Keratinocyte (primary cell): ENCODE measurements around the gene MOK. TPM values are rescaled to one million over a fixed set of nuclear protein-coding genes. Genes with fewer than 3 reads are reported as not detected.

ENCODE experiments used
- DNase-seq: peaks from one replicate; pipeline ENCODE4 v3.0.0-alpha.2; 2011; ENCODE audit warnings: low read depth, missing footprints, low spot score
- FAIRE-seq: peaks from 2 replicates; lab custom pipeline; 2011; peaks lifted over from hg19 to GRCh38; lab: Jason Lieb, UNC
- H2AFZ ChIP-seq: 2 replicates; pipeline ENCODE4 v1.6.0; 2012; ENCODE audit warnings: low read length, control low read depth, inconsistent platforms; ENCODE audit not compliant: control insufficient read depth
- H3K27ac ChIP-seq: 2 replicates; pipeline ENCODE4 v1.5.1; 2011; ENCODE audit warnings: low read length; ENCODE audit not compliant: control insufficient read depth, insufficient read depth
- H3K27me3 ChIP-seq: 3 replicates; pipeline ENCODE4 v1.6.0; 2011; ENCODE audit warnings: low read length; ENCODE audit not compliant: control insufficient read depth, insufficient read depth; ENCODE audit errors: extremely low read depth
- H3K36me3 ChIP-seq, 2 experiments: 2 replicates in 1 of 2; 3 replicates in 1 of 2; pipeline ENCODE4 v1.5.1; 2011; ENCODE audit warnings: low read length in 2 of 2, mild to moderate bottlenecking in 1 of 2; ENCODE audit not compliant: control insufficient read depth in 2 of 2, insufficient read depth in 2 of 2; ENCODE audit errors: extremely low read depth in 1 of 2
- H3K4me1 ChIP-seq: 3 replicates; pipeline ENCODE4 v1.5.1; 2011; ENCODE audit warnings: low read length; ENCODE audit not compliant: control insufficient read depth, insufficient read depth; ENCODE audit errors: extremely low read depth
- H3K4me2 ChIP-seq: 3 replicates; pipeline ENCODE4 v1.6.0; 2011; ENCODE audit warnings: low read depth, low read length; ENCODE audit not compliant: control insufficient read depth, insufficient read depth; ENCODE audit errors: extremely low read depth
- H3K4me3 ChIP-seq, 3 experiments: fragments of 200-600 bp in 1 of 3; sonication (generic) in 1 of 3; 2 replicates in 2 of 3; 3 replicates in 1 of 3; pipeline ENCODE4 v1.5.1; 2011 to 2016; ENCODE audit warnings: low read length in 3 of 3, mild to moderate bottlenecking in 3 of 3, control low read depth in 2 of 3, inconsistent platforms in 1 of 3, low read depth in 1 of 3, mixed read lengths in 1 of 3, mixed run types in 1 of 3, moderate library complexity in 1 of 3; ENCODE audit not compliant: control insufficient read depth in 2 of 3, insufficient read depth in 2 of 3; ENCODE audit errors: extremely low read depth in 1 of 3
- H3K79me2 ChIP-seq: 2 replicates; pipeline ENCODE4 v1.6.0; 2012; ENCODE audit warnings: low read length; ENCODE audit not compliant: control insufficient read depth, insufficient read depth
- H3K9ac ChIP-seq: 3 replicates; pipeline ENCODE4 v1.6.0; 2011; ENCODE audit warnings: low read length; ENCODE audit not compliant: control insufficient read depth, insufficient read depth; ENCODE audit errors: extremely low read depth
- H3K9me1 ChIP-seq: 3 replicates; pipeline ENCODE4 v1.6.0; 2011; ENCODE audit warnings: low read length; ENCODE audit not compliant: control insufficient read depth, insufficient read depth; ENCODE audit errors: extremely low read depth
- H3K9me3 ChIP-seq: 2 replicates; pipeline ENCODE4 v1.5.1; 2012; ENCODE audit warnings: low read depth, low read length; ENCODE audit not compliant: control insufficient read depth
- H4K20me1 ChIP-seq: 3 replicates; pipeline ENCODE4 v1.6.0; 2011; ENCODE audit warnings: low read length; ENCODE audit not compliant: control insufficient read depth, insufficient read depth; ENCODE audit errors: extremely low read depth
- CTCF ChIP-seq, 3 experiments: IDR thresholded peaks in 1 of 3; conservative IDR thresholded peaks in 1 of 3; optimal IDR thresholded peaks in 1 of 3; 2 replicates in 2 of 3; 3 replicates in 1 of 3; pipeline versions ENCODE3 to v1.5.1; 2011; ENCODE audit warnings: low read length in 3 of 3, mild to moderate bottlenecking in 3 of 3, moderate library complexity in 2 of 3, control low read depth in 1 of 3, inconsistent platforms in 1 of 3; ENCODE audit not compliant: insufficient read depth in 2 of 3; ENCODE audit errors: extremely low read depth in 1 of 3
- EZH2 ChIP-seq: IDR thresholded peaks from one replicate; pipeline ENCODE4 v1.6.1; 2012; ENCODE audit warnings: inconsistent platforms, mild to moderate bottlenecking, low read length, moderate library complexity
- dilution Hi-C: fragments of 300-500 bp; cut with MboI; formaldehyde crosslinking; loops from one replicate; pipeline ENCODE4 v1.7.0; 2020; ENCODE audit warnings: low sequenced_read_pairs; ENCODE audit not compliant: extremely low pct_ligation_motif_present
- polyA plus RNA-seq, 5 experiments: library from polyadenylated mRNA; depleted of rRNA in 3 of 5; stranded (reverse) in 3 of 5; stranded (forward) in 1 of 5; unstranded in 1 of 5; fragments of >200 nt; gene quantifications; 1 replicate in 1 of 5; 2 replicates in 3 of 5; 3 replicates in 1 of 5; pipeline versions ENCODE4 v1.2.1 to v1.2.3, GENCODE V29; 2011 to 2012; ENCODE audit warnings: missing spikeins in 2 of 5, low read depth in 1 of 5, low replicate concordance in 1 of 5

MOK gene
- polyA plus RNA-seq, 1 donor (not counting 4 experiments of a cell fraction or from before 2014, with no cell fraction given): 38.1 TPM

DNA sequence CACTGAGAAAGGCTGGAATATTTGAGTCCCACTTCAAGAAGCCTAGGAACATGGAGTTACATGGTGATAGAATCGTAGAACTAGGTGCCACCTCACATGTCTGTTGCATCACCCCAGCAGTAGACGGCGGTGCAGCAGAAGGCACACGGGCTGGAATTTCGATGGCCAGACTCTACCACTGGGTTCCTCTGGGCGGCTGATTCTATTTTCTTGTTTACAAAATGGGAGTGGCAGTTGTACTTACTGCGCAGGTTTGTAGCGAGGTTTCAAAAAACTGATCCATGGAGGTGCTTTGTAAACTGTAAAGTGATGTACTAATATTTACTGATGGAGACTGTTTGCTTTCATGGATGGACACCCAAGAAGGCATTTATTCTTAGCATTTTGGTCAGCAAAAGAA is 119.6 kb downstream of the MOK start:
- DNase-seq (no peak), FAIRE-seq (no peak)
- H4K20me1 ChIP-seq: peaks cover 5% of the 10 kb centered on the region
- H3K4me3 ChIP-seq: no peak overlapping the region
- no peak for TF ChIP-seq EZH2
- no peak for TF ChIP-seq CTCF (optimal IDR thresholded peaks at IDR 0.05 in 1 of 3, IDR thresholded peaks at IDR 0.05 in 1 of 3, conservative IDR thresholded peaks at IDR 0.05 in 1 of 3; ENCODE audit: extremely low read depth in 1 of 3, insufficient read depth in 2 of 3, low read length in 3 of 3)
- no peak overlapping the region for H3K4me2 ChIP-seq
- dilution Hi-C loops: no loop called here
- no peaks in the 10 kb centered on the region for H3K27me3 ChIP-seq
- H3K4me1 ChIP-seq: peaks cover 36% of the 10 kb centered on the region
- peaks cover 13% of the 10 kb centered on the region for H3K9me1 ChIP-seq
- H3K79me2 ChIP-seq: peaks cover 78% of the 10 kb centered on the region
- no peaks in the 10 kb centered on the region for H3K9me3 ChIP-seq
- H2AFZ ChIP-seq: no peak overlapping the region
- no peak overlapping the region for H3K27ac ChIP-seq
- H3K36me3 ChIP-seq: peaks cover 0 to 3% of the 10 kb centered on the region in 2 experiments
- no peak overlapping the region for H3K9ac ChIP-seq

DNA sequence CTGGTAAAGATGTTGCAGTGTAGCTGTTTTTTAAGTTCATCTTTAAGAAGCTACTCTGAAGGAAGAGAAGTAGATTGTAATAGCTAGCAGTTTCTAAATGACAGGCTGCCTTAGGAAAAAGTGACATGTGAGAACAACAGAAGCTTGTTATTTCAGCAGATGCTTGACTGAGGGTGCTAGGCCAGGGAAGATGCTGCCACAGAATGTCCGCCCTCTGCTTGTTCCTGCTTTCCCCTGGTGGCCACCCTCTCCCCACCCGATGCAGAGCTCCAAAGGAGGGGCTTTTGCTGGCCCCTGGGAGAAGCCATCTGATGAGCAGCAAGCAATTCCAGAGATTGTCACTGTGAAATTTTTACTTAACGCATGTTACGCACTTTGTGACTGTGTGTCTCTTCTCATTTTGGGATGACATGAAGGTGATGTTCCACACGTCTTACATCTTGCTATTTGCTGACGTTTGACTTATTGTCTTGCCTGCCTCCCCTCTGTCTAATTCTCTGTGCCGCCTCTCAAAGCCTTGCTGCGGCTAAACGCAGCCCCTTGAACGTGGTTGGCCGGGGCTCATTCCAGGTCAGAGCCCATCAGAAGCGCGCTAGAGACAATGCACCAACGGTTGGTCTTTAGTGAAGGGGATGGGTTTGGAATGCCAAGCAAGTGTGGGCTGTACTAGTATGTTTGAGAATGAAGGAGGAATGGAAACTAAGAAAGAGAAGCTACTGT is 120.5 kb downstream of the MOK start:
- dilution Hi-C loops: no loop called here
- Histone ChIP-seq H3K9me1 (peaks cover 13% of the 10 kb centered on the region), H3K79me2 (peaks cover 75% of the 10 kb centered on the region), H3K36me3 (peaks cover 0 to 3% of the 10 kb centered on the region in 2 experiments), H3K4me1 (peaks cover 36% of the 10 kb centered on the region), H3K27me3 (no peaks in the 10 kb centered on the region), H3K27ac (no peak overlapping the region), H3K4me2 (no peak overlapping the region), H4K20me1 (peaks cover 5% of the 10 kb centered on the region), H3K9ac (no peak overlapping the region), H3K9me3 (no peaks in the 10 kb centered on the region), H2AFZ (no peak overlapping the region), H3K4me3 (no peak overlapping the region)
- TF ChIP-seq EZH2 (no peak), CTCF (optimal IDR thresholded peaks at IDR 0.05 in 1 of 3, IDR thresholded peaks at IDR 0.05 in 1 of 3, conservative IDR thresholded peaks at IDR 0.05 in 1 of 3; ENCODE audit: extremely low read depth in 1 of 3, insufficient read depth in 2 of 3, low read length in 3 of 3) (no peak)
- no peak for DNase-seq
- no peak for FAIRE-seq
